Liver (tissue), 9 donors: ENCODE results near the gene KCNN1. TPM values are rescaled to one million over a fixed set of nuclear protein-coding genes. Genes with fewer than 3 reads are reported as not detected.

Experiments
- DNase-seq: peaks from one replicate; pipeline ENCODE4 v3.0.0-alpha.2; 2017; ENCODE audit warnings: low spot score
- H3K27ac ChIP-seq, 2 donors: one replicate each; pipeline ENCODE4 v1.7.0; 2013; ENCODE audit warnings: inconsistent platforms in 2 of 2, low read length in 2 of 2, control low read depth in 1 of 2, low read depth in 1 of 2, mild to moderate bottlenecking in 1 of 2
- H3K27me3 ChIP-seq, 4 donors: one replicate each; pipeline versions ENCODE4 v1.6.1 to v1.7.0; 2013; ENCODE audit warnings: low read length in 3 of 4, inconsistent platforms in 1 of 4, mild to moderate bottlenecking in 1 of 4, moderate library complexity in 1 of 4; ENCODE audit not compliant: control insufficient read depth in 4 of 4, insufficient read depth in 4 of 4
- H3K36me3 ChIP-seq, 4 donors: one replicate each; pipeline versions ENCODE4 v1.6.1 to v1.7.0; 2013; ENCODE audit warnings: low read length in 3 of 4, mild to moderate bottlenecking in 3 of 4, low read depth in 1 of 4, moderate library complexity in 1 of 4; ENCODE audit not compliant: control insufficient read depth in 4 of 4, insufficient read depth in 3 of 4
- H3K4me1 ChIP-seq, 4 donors: one replicate each; pipeline versions ENCODE4 v1.6.1 to v1.7.0; 2013; ENCODE audit warnings: low read length in 3 of 4, mild to moderate bottlenecking in 3 of 4, moderate library complexity in 1 of 4; ENCODE audit not compliant: control insufficient read depth in 4 of 4, insufficient read depth in 4 of 4
- H3K4me3 ChIP-seq, 3 donors: one replicate each; pipeline versions ENCODE4 v1.6.1 to v1.7.0; 2013; ENCODE audit warnings: low read length in 3 of 3, control low read depth in 1 of 3, low read depth in 1 of 3, mild to moderate bottlenecking in 1 of 3
- H3K9ac ChIP-seq, 2 donors: one replicate each; pipeline ENCODE4 v1.7.0; 2013; ENCODE audit warnings: low read length in 2 of 2, mild to moderate bottlenecking in 2 of 2, moderate library complexity in 2 of 2, control low read depth in 1 of 2, low read depth in 1 of 2
- H3K9me3 ChIP-seq, 4 donors: one replicate each; pipeline versions ENCODE4 v1.6.1 to v1.7.0; 2013; ENCODE audit warnings: low read length in 3 of 4; ENCODE audit not compliant: control insufficient read depth in 4 of 4
- EGR1 ChIP-seq, 2 donors: IDR thresholded peaks; 2 replicates each; pipeline ENCODE4 v1.6.1; 2016 to 2018; ENCODE audit warnings: antibody characterized with exemption in 2 of 2, low read depth in 2 of 2
- FOXA1 ChIP-seq: IDR thresholded peaks from 2 replicates; pipeline ENCODE4 v1.6.1; 2016; ENCODE audit warnings: antibody characterized with exemption
- FOXA2 ChIP-seq: IDR thresholded peaks from 2 replicates; pipeline ENCODE4 v1.6.1; 2016; ENCODE audit warnings: antibody characterized with exemption
- GABPA ChIP-seq, 2 donors: IDR thresholded peaks in 1 of 2; conservative IDR thresholded peaks in 1 of 2; 2 replicates each; pipeline ENCODE4 v1.6.1; 2016; ENCODE audit warnings: antibody characterized with exemption in 2 of 2, mild to moderate bottlenecking in 1 of 2, moderate library complexity in 1 of 2
- HNF4A ChIP-seq, 2 donors: conservative IDR thresholded peaks; 2 replicates each; pipeline ENCODE4 v1.6.1; 2016; ENCODE audit warnings: antibody characterized with exemption in 2 of 2, mild to moderate bottlenecking in 2 of 2
- HNF4G ChIP-seq: IDR thresholded peaks from 2 replicates; pipeline ENCODE4 v1.6.1; 2016; ENCODE audit warnings: antibody characterized with exemption
- JUND ChIP-seq, 2 donors: IDR thresholded peaks; 2 replicates each; pipeline ENCODE4 v1.6.1; 2016; ENCODE audit warnings: antibody characterized with exemption in 2 of 2
- MAX ChIP-seq: IDR thresholded peaks from 2 replicates; pipeline ENCODE4 v1.6.1; 2016; ENCODE audit warnings: antibody characterized with exemption
- NR2F2 ChIP-seq: IDR thresholded peaks from 2 replicates; pipeline ENCODE4 v1.6.1; 2016; ENCODE audit warnings: antibody characterized with exemption
- RAD21 ChIP-seq, 2 donors: IDR thresholded peaks; 2 replicates each; pipeline ENCODE4 v1.6.1; 2016; ENCODE audit warnings: antibody characterized with exemption in 2 of 2, mild to moderate bottlenecking in 2 of 2
- RXRA ChIP-seq, 2 donors: IDR thresholded peaks; 2 replicates each; pipeline ENCODE4 v1.6.1; 2017 to 2018; ENCODE audit warnings: antibody characterized with exemption in 2 of 2, mild to moderate bottlenecking in 1 of 2
- SP1 ChIP-seq: IDR thresholded peaks from 2 replicates; pipeline ENCODE4 v1.6.1; 2018; ENCODE audit warnings: antibody characterized with exemption, mild to moderate bottlenecking
- TAF1 ChIP-seq: conservative IDR thresholded peaks from 2 replicates; pipeline ENCODE4 v1.6.1; 2016; ENCODE audit warnings: antibody characterized with exemption, mild to moderate bottlenecking
- YY1 ChIP-seq: IDR thresholded peaks from 2 replicates; pipeline ENCODE4 v1.6.1; 2016; ENCODE audit warnings: antibody characterized with exemption, mild to moderate bottlenecking
- WGBS: extraction: QIAGEN DNeasy Blood & Tissue Kit; methylation state at CpG from one replicate; pipeline ENCODE4 v1.1.7; 2013; 5-methylcytosine and 5-hydroxymethylcytosine counted together
- polyA plus RNA-seq, 2 donors: library from polyadenylated mRNA; stranded (reverse) in 1 of 2; unstranded in 1 of 2; fragments of 200-250 nt in 1 of 2; fragments of >200 nt in 1 of 2; fragmentation: Nextera tagmentation in 1 of 2; extraction: Ambion mirVana in 1 of 2; gene quantifications; one replicate each; pipeline versions ENCODE4 v1.2.1 to v1.2.3, GENCODE V29; 2013 to 2015
- total RNA-seq, 2 donors: library from RNA; depleted of rRNA; stranded (reverse); fragments of >200 nt; gene quantifications; one replicate each; pipeline ENCODE4 v1.2.3, GENCODE V29; 2014
- TF ChIP-seq, protein P1 (sequence below): IDR thresholded peaks from 2 replicates; pipeline ENCODE4 v1.6.1; 2016; ENCODE audit warnings: antibody characterized with exemption, mild to moderate bottlenecking
- TF ChIP-seq, protein P2 (sequence below): IDR thresholded peaks from 2 replicates; pipeline ENCODE4 v1.6.1; 2016; ENCODE audit warnings: antibody characterized with exemption
- TF ChIP-seq, protein P3 (sequence below): fragments of 150-350 bp; IDR thresholded peaks from 2 replicates; pipeline ENCODE4 v1.5.1; 2017; ENCODE audit warnings: improper control_type of control experiment, low read depth, low read length; ENCODE audit not compliant: missing input control
- TF ChIP-seq, protein P4 (sequence below): IDR thresholded peaks from 2 replicates; pipeline ENCODE4 v1.6.1; 2016; ENCODE audit warnings: antibody characterized with exemption
- donor health status: healthy.
- donor health status: healthy.
- donor health status: healthy.
- donor health status: healthy.
- donor health status: healthy.

Gene KCNN1
- total and polyA plus RNA-seq, 4 donors = 0.05 to 0.08 (median 0.05) TPM; not detected in 1

DNA sequence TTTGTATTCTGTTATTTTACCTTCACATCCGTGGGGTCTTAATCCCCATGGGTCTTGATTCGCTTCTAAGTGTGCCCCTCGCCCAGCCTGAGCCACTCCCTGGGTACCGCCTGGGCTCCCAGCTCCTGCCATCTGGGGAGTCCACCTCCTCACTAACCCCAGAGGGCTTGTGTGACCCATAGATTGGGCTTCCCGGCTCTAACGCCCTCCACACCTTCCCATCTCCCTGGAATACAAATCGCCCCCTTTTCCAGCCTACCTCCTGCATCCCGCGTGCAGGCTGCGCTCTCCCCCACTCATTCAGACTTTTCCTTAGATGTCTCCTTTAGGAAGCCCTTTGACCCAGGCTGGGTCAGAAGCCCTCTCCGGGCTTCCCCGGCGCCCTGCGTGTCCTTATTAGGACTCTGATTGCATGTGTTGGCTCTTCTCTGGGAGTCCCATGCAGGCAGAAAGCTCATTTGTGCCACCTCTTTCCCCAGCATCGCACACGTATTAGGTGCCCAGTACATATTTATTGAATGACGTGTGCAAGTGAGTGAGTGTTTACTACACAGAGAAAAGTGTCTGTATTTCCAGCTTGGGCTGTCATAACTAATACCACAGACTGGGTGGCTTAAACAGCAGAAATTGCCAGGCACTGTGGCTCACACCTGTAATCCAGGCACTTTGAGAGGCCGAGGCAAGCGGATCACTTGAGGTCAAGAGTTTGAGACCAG, 33.3 kb upstream of the KCNN1 start:
- Histone ChIP-seq H3K9ac (peak overlapping the region; percentile 77 to 78), H3K9me3 (no peaks in the 10 kb centered on the region), H3K4me1 (peaks cover 4 to 19% (median 10%) of the 10 kb centered on the region in 4 donors), H3K4me3 (peak overlapping the region; percentile 71 to 81 (median 76)), H3K36me3 (peaks cover 0 to 5% (median 2%) of the 10 kb centered on the region in 4 donors), H3K27ac (peak overlapping the region in 1 of 2 donors; percentile 79), H3K27me3 (no peaks in the 10 kb centered on the region)
- WGBS = 21% methylated on average over 19 of the region's 19 CpGs
- TF ChIP-seq, protein P1, sequence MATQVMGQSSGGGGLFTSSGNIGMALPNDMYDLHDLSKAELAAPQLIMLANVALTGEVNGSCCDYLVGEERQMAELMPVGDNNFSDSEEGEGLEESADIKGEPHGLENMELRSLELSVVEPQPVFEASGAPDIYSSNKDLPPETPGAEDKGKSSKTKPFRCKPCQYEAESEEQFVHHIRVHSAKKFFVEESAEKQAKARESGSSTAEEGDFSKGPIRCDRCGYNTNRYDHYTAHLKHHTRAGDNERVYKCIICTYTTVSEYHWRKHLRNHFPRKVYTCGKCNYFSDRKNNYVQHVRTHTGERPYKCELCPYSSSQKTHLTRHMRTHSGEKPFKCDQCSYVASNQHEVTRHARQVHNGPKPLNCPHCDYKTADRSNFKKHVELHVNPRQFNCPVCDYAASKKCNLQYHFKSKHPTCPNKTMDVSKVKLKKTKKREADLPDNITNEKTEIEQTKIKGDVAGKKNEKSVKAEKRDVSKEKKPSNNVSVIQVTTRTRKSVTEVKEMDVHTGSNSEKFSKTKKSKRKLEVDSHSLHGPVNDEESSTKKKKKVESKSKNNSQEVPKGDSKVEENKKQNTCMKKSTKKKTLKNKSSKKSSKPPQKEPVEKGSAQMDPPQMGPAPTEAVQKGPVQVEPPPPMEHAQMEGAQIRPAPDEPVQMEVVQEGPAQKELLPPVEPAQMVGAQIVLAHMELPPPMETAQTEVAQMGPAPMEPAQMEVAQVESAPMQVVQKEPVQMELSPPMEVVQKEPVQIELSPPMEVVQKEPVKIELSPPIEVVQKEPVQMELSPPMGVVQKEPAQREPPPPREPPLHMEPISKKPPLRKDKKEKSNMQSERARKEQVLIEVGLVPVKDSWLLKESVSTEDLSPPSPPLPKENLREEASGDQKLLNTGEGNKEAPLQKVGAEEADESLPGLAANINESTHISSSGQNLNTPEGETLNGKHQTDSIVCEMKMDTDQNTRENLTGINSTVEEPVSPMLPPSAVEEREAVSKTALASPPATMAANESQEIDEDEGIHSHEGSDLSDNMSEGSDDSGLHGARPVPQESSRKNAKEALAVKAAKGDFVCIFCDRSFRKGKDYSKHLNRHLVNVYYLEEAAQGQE = no peak
- TF ChIP-seq MAX = no peak
- TF ChIP-seq YY1 = no peak
- TF ChIP-seq, protein P2, sequence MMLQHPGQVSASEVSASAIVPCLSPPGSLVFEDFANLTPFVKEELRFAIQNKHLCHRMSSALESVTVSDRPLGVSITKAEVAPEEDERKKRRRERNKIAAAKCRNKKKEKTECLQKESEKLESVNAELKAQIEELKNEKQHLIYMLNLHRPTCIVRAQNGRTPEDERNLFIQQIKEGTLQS = no peak
- DNase-seq = no peak

- Histone ChIP-seq H3K4me3 (no peak overlapping the region), H3K27me3 (no peaks in the 10 kb centered on the region), H3K27ac (no peak overlapping the region), H3K9ac (no peak overlapping the region), H3K4me1 (peaks cover 4 to 19% (median 10%) of the 10 kb centered on the region in 4 donors), H3K9me3 (no peaks in the 10 kb centered on the region), H3K36me3 (peaks cover 0 to 9% (median 3%) of the 10 kb centered on the region in 4 donors)
- WGBS = 90% methylated on average over 21 of the region's 21 CpGs
- DNase-seq = no peak
- TF ChIP-seq, protein P3, sequence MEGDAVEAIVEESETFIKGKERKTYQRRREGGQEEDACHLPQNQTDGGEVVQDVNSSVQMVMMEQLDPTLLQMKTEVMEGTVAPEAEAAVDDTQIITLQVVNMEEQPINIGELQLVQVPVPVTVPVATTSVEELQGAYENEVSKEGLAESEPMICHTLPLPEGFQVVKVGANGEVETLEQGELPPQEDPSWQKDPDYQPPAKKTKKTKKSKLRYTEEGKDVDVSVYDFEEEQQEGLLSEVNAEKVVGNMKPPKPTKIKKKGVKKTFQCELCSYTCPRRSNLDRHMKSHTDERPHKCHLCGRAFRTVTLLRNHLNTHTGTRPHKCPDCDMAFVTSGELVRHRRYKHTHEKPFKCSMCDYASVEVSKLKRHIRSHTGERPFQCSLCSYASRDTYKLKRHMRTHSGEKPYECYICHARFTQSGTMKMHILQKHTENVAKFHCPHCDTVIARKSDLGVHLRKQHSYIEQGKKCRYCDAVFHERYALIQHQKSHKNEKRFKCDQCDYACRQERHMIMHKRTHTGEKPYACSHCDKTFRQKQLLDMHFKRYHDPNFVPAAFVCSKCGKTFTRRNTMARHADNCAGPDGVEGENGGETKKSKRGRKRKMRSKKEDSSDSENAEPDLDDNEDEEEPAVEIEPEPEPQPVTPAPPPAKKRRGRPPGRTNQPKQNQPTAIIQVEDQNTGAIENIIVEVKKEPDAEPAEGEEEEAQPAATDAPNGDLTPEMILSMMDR = no peak
- TF ChIP-seq, protein P4, sequence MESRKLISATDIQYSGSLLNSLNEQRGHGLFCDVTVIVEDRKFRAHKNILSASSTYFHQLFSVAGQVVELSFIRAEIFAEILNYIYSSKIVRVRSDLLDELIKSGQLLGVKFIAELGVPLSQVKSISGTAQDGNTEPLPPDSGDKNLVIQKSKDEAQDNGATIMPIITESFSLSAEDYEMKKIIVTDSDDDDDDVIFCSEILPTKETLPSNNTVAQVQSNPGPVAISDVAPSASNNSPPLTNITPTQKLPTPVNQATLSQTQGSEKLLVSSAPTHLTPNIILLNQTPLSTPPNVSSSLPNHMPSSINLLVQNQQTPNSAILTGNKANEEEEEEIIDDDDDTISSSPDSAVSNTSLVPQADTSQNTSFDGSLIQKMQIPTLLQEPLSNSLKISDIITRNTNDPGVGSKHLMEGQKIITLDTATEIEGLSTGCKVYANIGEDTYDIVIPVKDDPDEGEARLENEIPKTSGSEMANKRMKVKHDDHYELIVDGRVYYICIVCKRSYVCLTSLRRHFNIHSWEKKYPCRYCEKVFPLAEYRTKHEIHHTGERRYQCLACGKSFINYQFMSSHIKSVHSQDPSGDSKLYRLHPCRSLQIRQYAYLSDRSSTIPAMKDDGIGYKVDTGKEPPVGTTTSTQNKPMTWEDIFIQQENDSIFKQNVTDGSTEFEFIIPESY = no peak
- TF ChIP-seq RXRA (IDR thresholded peaks at IDR 0.05) = no peak
- no peak for TF ChIP-seq EGR1 (IDR thresholded peaks at IDR 0.05; ENCODE audit: low read depth in 2 of 2)
- TF ChIP-seq HNF4A (conservative IDR thresholded peaks at IDR 0.05) = no peak
- TF ChIP-seq, protein P2 = no peak
- TF ChIP-seq, protein P1 = no peak
- no peak for TF ChIP-seq YY1
- no peak for TF ChIP-seq NR2F2
- no peak for TF ChIP-seq FOXA1
- no peak for TF ChIP-seq SP1
- no peak for TF ChIP-seq HNF4G
- no peak for TF ChIP-seq GABPA (IDR thresholded peaks at IDR 0.05 in 1 of 2, conservative IDR thresholded peaks at IDR 0.05 in 1 of 2)
- no peak for TF ChIP-seq TAF1
- TF ChIP-seq FOXA2 = no peak
- TF ChIP-seq JUND (IDR thresholded peaks at IDR 0.05) = no peak
- no peak for TF ChIP-seq RAD21 (IDR thresholded peaks at IDR 0.05)
- TF ChIP-seq MAX = no peak
Measured at GRCh38 chr19:17936379-17936778, 30.5 kb upstream of the KCNN1 start.
